H9 (cell line): ENCODE results near the gene OR2AT4. TPM values are rescaled to one million over a fixed set of nuclear protein-coding genes. Genes with fewer than 3 reads are reported as not detected.

ENCODE experiments used
- DNase-seq: peaks from one replicate; pipeline ENCODE4 v3.0.0-alpha.2; 2017
- H2AFZ ChIP-seq: one replicate; pipeline ENCODE4 v1.6.1; 2013; ENCODE audit warnings: mild to moderate bottlenecking, low read length, control low read depth, moderate library complexity
- H2AK5ac ChIP-seq: 2 replicates; pipeline ENCODE4 v1.6.1; 2013; ENCODE audit warnings: low read length, control low read depth, mixed read lengths; ENCODE audit not compliant: insufficient read length
- H2BK120ac ChIP-seq: one replicate; pipeline ENCODE4 v1.6.1; 2013; ENCODE audit warnings: low read depth, mild to moderate bottlenecking, low read length, control low read depth, inconsistent platforms; ENCODE audit not compliant: poor library complexity, severe bottlenecking
- H2BK12ac ChIP-seq: 2 replicates; pipeline ENCODE4 v1.6.1; 2013; ENCODE audit warnings: low read length, control low read depth, mixed read lengths, low read depth; ENCODE audit not compliant: insufficient read length
- H2BK15ac ChIP-seq: 2 replicates; pipeline ENCODE4 v1.6.1; 2013; ENCODE audit warnings: low read depth, low read length, control low read depth
- H2BK20ac ChIP-seq: one replicate; pipeline ENCODE4 v1.6.1; 2013; ENCODE audit warnings: low read depth, mild to moderate bottlenecking, low read length, control low read depth, inconsistent platforms; ENCODE audit not compliant: poor library complexity, severe bottlenecking
- H2BK5ac ChIP-seq: 2 replicates; pipeline ENCODE4 v1.6.1; 2013; ENCODE audit warnings: low read length, control low read depth, mixed read lengths; ENCODE audit not compliant: insufficient read length
- H3K14ac ChIP-seq: 2 replicates; pipeline ENCODE4 v1.6.1; 2013; ENCODE audit warnings: low read length, control low read depth; ENCODE audit not compliant: insufficient read depth
- H3K18ac ChIP-seq: 2 replicates; pipeline ENCODE4 v1.6.1; 2013; ENCODE audit warnings: low read depth, mild to moderate bottlenecking, mixed read lengths, low read length, control low read depth; ENCODE audit not compliant: insufficient read length
- H3K23ac ChIP-seq: 2 replicates; pipeline ENCODE4 v1.6.1; 2013; ENCODE audit warnings: low read length, control low read depth, mixed read lengths, low read depth; ENCODE audit not compliant: insufficient read length
- H3K23me2 ChIP-seq: 2 replicates; pipeline ENCODE4 v1.6.1; 2013; ENCODE audit warnings: low read depth, mild to moderate bottlenecking, mixed read lengths, low read length, control low read depth; ENCODE audit not compliant: insufficient read length, poor library complexity, severe bottlenecking
- H3K27ac ChIP-seq: 2 replicates; pipeline ENCODE4 v1.5.1; 2013; ENCODE audit warnings: low read length, control low read depth, mixed read lengths, low read depth; ENCODE audit not compliant: insufficient read length
- H3K27me3 ChIP-seq: 2 replicates; pipeline ENCODE4 v1.6.1; 2013; ENCODE audit warnings: low read length, control low read depth, inconsistent platforms; ENCODE audit not compliant: insufficient read depth
- H3K4ac ChIP-seq: 2 replicates; pipeline ENCODE4 v1.6.1; 2013; ENCODE audit warnings: low read depth, mild to moderate bottlenecking, control low read depth, inconsistent platforms, low read length, moderate library complexity
- H3K4me1 ChIP-seq: 2 replicates; pipeline ENCODE4 v1.6.1; 2013; ENCODE audit warnings: low read length, control low read depth, inconsistent platforms; ENCODE audit not compliant: insufficient read depth
- H3K4me2 ChIP-seq: 2 replicates; pipeline ENCODE4 v1.6.1; 2013; ENCODE audit warnings: low read length, control low read depth, mixed read lengths; ENCODE audit not compliant: insufficient read length, insufficient read depth
- H3K56ac ChIP-seq: 2 replicates; pipeline ENCODE4 v1.6.1; 2013; ENCODE audit warnings: low read depth, mild to moderate bottlenecking, mixed read lengths, low read length, control low read depth; ENCODE audit not compliant: insufficient read length
- H3K79me1 ChIP-seq: 2 replicates; pipeline ENCODE4 v1.6.1; 2013; ENCODE audit warnings: low read depth, mild to moderate bottlenecking, moderate library complexity, low read length, control low read depth, inconsistent platforms; ENCODE audit not compliant: insufficient read depth, poor library complexity, severe bottlenecking
- H3K79me2 ChIP-seq: 2 replicates; pipeline ENCODE4 v1.6.1; 2013; ENCODE audit warnings: low read length, control low read depth, inconsistent platforms; ENCODE audit not compliant: insufficient read depth
- H3K9ac ChIP-seq: 2 replicates; pipeline ENCODE4 v1.6.1; 2013; ENCODE audit warnings: low read length, control low read depth, mixed read lengths; ENCODE audit not compliant: insufficient read length; ENCODE audit errors: extremely low read depth
- H3K9me3 ChIP-seq: one replicate; pipeline ENCODE4 v1.6.1; 2013; ENCODE audit warnings: low read depth, low read length, inconsistent platforms; ENCODE audit not compliant: control insufficient read depth
- H3T11ph ChIP-seq: one replicate; pipeline ENCODE4 v1.6.1; 2013; ENCODE audit warnings: mild to moderate bottlenecking, low read length, control low read depth, inconsistent platforms
- H4K20me1 ChIP-seq: one replicate; pipeline ENCODE4 v1.6.1; 2013; ENCODE audit not compliant: control insufficient read depth, insufficient read length, insufficient read depth
- H4K5ac ChIP-seq: 2 replicates; pipeline ENCODE4 v1.6.1; 2013; ENCODE audit warnings: low read depth, mild to moderate bottlenecking, mixed read lengths, low read length, control low read depth; ENCODE audit not compliant: insufficient read length
- H4K8ac ChIP-seq: replicated peaks from 2 replicates; pipeline ENCODE4 v1.6.1; 2013; ENCODE audit warnings: low read length, control low read depth, mixed read lengths, low read depth; ENCODE audit not compliant: insufficient read length
- H4K91ac ChIP-seq: 2 replicates; pipeline ENCODE4 v1.6.1; 2013; ENCODE audit warnings: low read depth, mild to moderate bottlenecking, moderate library complexity, mixed read lengths, low read length, control low read depth; ENCODE audit not compliant: insufficient read length
- H3K27ac Mint-ChIP-seq, 3 experiments: 2 replicates in 2 of 3; 3 replicates in 1 of 3; pipeline ENCODE4 v1.8.0; 2020 to 2021; ENCODE audit warnings: mixed read lengths in 3 of 3, mild to moderate bottlenecking in 1 of 3, moderate library complexity in 1 of 3
- H3K27me3 Mint-ChIP-seq: 2 replicates; pipeline ENCODE4 v1.8.0; 2021; ENCODE audit warnings: low read depth, mild to moderate bottlenecking, moderate library complexity, mixed read lengths
- H3K36me3 Mint-ChIP-seq, 3 experiments: 2 replicates in 2 of 3; 3 replicates in 1 of 3; pipeline ENCODE4 v1.8.0; 2020 to 2021; ENCODE audit warnings: low read depth in 3 of 3, mixed read lengths in 3 of 3; ENCODE audit not compliant: insufficient read depth in 1 of 3
- H3K4me1 Mint-ChIP-seq, 2 experiments: 2 replicates each; pipeline ENCODE4 v1.8.0; 2020; ENCODE audit warnings: mixed read lengths in 2 of 2
- H3K4me3 Mint-ChIP-seq, 2 experiments: 2 replicates in 1 of 2; 3 replicates in 1 of 2; pipeline ENCODE4 v1.8.0; 2020 to 2021; ENCODE audit warnings: mild to moderate bottlenecking in 2 of 2, mixed read lengths in 2 of 2, moderate library complexity in 1 of 2
- H3K9me3 Mint-ChIP-seq, 2 experiments: 2 replicates in 1 of 2; 3 replicates in 1 of 2; pipeline ENCODE4 v1.8.0; 2020; ENCODE audit warnings: mild to moderate bottlenecking in 2 of 2, mixed read lengths in 2 of 2, moderate library complexity in 1 of 2
- WGBS: extraction: QIAGEN DNeasy Blood & Tissue Kit; methylation state at CpG from one replicate; pipeline ENCODE4 v1.1.7; 2013; ENCODE audit warnings: missing lambda C conversion rate, low lambda C conversion rate, mixed read lengths; ENCODE audit not compliant: insufficient read length; ENCODE audit errors: extremely low coverage; 5-methylcytosine and 5-hydroxymethylcytosine counted together
- long read RNA-seq: library from polyadenylated mRNA; unstranded; transcript quantifications from one replicate; pipeline ENCODE4 v2.0.0, GENCODE V29; 2020
- total RNA-seq: library from RNA; stranded (reverse); gene quantifications from 2 replicates; pipeline ENCODE4 v1.2.1, GENCODE V29; 2021
- TF ChIP-seq, protein P1 (sequence below): fragments of 200-600 bp; sonication (generic); conservative IDR thresholded peaks from 3 replicates; pipeline ENCODE4 v1.8.0; 2021; ENCODE audit warnings: antibody characterized with exemption, mild to moderate bottlenecking

The OR2AT4 gene
- not detected in 2 replicates for total RNA-seq
- long read RNA-seq, result 0 reads

- Histone ChIP-seq H3K27me3 (no peaks in the 10 kb centered on the region), H4K5ac (no peak within 1 kb of the TSS), H2AFZ (no peak within 1 kb of the TSS), H3K18ac (no peak within 1 kb of the TSS), H3K14ac (no peak within 1 kb of the TSS), H3K23me2 (no peaks in the 10 kb centered on the region), H4K8ac (no peak within 1 kb of the TSS), H3K4me1 (peaks cover 2% of the 10 kb centered on the region; the same call in 1 of the 2 replicates), H3K79me2 (no peaks in the 10 kb centered on the region), H3K23ac (no peak within 1 kb of the TSS), H3K4ac (no peak within 1 kb of the TSS), H3T11ph (no peak within 1 kb of the TSS), H2BK15ac (no peak within 1 kb of the TSS), H3K56ac (no peak within 1 kb of the TSS), H4K20me1 (no peaks in the 10 kb centered on the region), H2BK120ac (no peak within 1 kb of the TSS), H3K4me2 (no peak within 1 kb of the TSS), H2BK20ac (no peak within 1 kb of the TSS), H3K9ac (no peak within 1 kb of the TSS), H2AK5ac (no peak within 1 kb of the TSS), H2BK12ac (no peak within 1 kb of the TSS), H3K27ac (no peak within 1 kb of the TSS), H3K9me3 (no peaks in the 10 kb centered on the region), H4K91ac (no peak within 1 kb of the TSS), H2BK5ac (no peak within 1 kb of the TSS), H3K79me1 (no peaks in the 10 kb centered on the region)
- H3K9me3 Mint-ChIP-seq, result peaks cover 8 to 12% of the 10 kb centered on the region in 2 experiments; a peak in 4 of 5 replicates
- H3K27ac Mint-ChIP-seq, result no peak within 1 kb of the TSS
- H3K27me3 Mint-ChIP-seq, result peaks cover 15% of the 10 kb centered on the region
- WGBS, result no CpG with 5 or more reads among the region's 9 CpGs
- peaks cover 0 to 5% (median 2%) of the 10 kb centered on the region in 3 experiments; a peak in 5 of 7 replicates for H3K36me3 Mint-ChIP-seq
- H3K4me1 Mint-ChIP-seq, result peaks cover 9 to 12% of the 10 kb centered on the region in 2 experiments
- DNase-seq, result no peak
- TF ChIP-seq, protein P1, sequence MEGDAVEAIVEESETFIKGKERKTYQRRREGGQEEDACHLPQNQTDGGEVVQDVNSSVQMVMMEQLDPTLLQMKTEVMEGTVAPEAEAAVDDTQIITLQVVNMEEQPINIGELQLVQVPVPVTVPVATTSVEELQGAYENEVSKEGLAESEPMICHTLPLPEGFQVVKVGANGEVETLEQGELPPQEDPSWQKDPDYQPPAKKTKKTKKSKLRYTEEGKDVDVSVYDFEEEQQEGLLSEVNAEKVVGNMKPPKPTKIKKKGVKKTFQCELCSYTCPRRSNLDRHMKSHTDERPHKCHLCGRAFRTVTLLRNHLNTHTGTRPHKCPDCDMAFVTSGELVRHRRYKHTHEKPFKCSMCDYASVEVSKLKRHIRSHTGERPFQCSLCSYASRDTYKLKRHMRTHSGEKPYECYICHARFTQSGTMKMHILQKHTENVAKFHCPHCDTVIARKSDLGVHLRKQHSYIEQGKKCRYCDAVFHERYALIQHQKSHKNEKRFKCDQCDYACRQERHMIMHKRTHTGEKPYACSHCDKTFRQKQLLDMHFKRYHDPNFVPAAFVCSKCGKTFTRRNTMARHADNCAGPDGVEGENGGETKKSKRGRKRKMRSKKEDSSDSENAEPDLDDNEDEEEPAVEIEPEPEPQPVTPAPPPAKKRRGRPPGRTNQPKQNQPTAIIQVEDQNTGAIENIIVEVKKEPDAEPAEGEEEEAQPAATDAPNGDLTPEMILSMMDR, result no peak
- H3K4me3 Mint-ChIP-seq, result no peak within 1 kb of the TSS; a peak in 1 of 5 replicates
Observed at GRCh38 chr11:75096456-75097172, at the start of gene OR2AT4. Gene OR2AT4, minus strand, starts transcription at chr11:75096876.
